HUDEP-2 (cell line): ENCODE data around the gene NCAPG2.

ENCODE experiments used
- DNase-seq, 76 experiments: peaks; one replicate each; lab custom pipeline; 2025; ENCODE audit not compliant: unreplicated experiment in 76 of 76; lab: John Stamatoyannopoulos, UW

Gene NCAPG2

DNA sequence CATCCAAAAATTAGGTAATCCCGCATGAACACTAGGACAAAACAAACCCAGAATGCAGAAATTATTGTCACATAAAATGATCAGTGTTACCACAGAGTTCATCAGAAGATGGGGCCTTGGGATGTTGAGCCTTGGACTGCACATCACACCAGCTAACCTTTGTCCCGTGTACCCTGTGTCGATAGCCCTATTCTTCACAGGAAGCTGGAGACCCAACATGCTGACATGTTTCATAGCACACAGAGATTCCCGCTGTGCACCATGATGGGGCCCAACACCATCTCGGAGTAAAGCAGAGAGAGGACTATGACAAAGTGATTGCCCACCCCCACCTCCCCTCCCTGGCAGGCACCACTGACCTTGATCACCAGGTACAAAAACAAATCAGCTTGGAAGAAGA lies 121.5 kb downstream of the NCAPG2 start:
- no peak for DNase-seq

DNA sequence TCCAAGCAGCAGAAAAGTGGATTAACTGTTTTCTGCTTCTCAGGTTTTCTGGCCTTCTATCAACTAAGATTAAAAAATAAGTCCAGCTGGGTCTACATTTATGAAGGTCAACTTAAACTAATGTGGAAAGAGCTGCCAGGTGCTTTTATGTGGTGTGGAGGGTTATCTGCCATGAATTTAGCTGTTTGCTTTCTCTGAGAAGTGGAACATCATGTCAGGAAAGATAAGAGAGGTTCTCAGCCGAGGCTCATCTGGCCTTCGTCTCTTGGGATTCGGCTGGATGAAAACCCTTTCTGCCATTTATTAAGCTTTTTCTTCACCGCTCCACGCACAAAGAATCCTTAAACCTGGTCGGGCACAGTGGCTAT lies 122.5 kb downstream of the NCAPG2 start:
- DNase-seq: no peak

DNA sequence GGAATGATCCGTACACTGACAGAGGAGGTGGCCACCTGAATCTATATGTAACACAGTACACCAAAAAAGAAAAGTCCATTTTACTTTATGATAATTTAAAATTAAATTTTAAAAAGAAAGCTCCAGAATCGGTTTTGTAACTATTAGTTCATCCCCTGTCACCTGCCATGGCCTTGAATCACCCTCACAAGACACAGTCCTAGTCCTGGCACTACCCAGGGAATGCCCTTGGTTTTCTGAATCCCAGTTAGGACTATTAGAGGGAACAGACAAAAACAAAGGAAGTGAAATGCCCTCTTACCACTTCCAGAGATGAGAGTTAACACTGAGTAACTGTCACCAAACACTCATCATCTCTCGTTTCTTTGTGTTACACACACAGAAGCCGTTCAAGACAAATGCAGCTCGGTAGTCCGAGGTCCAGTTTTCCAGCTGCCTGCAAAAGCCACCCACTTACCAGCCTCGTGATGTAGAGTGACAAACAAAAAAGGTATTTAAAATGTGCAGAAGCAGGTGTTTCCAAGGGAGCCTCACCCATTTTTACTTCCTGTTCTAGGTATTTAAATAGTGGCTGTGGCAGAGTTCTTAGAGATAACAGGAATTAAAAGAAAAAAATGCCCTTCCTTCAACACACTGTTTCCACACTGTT lies 123.0 kb downstream of the NCAPG2 start:
- DNase-seq: no peak
